GM12872 (cell line): ENCODE data around the gene MYCL.

ENCODE experiments used
- CTCF ChIP-seq: IDR thresholded peaks from 3 replicates; pipeline ENCODE4 v1.5.1; 2011; ENCODE audit warnings: low read depth, mild to moderate bottlenecking, low read length, moderate library complexity; ENCODE audit not compliant: insufficient read depth

MYCL gene

GRCh38 chr1:39901714-39902459 is at the start of gene MYCL:
MYCL (minus strand) TSS chr1:39901917; CDS start chr1:39901434, 483 bp downstream.
- TF ChIP-seq CTCF, result peak; percentile 78

GRCh38 chr1:39949891-39950290 is 48.2 kb upstream of the MYCL start:
- no peak for TF ChIP-seq CTCF

- no peak for TF ChIP-seq CTCF
These were observed 45.5 kb upstream of the MYCL start for GRCh38 chr1:39947260-39947659.

GRCh38 chr1:39946216-39946615 is 44.5 kb upstream of the MYCL start:
- no peak for TF ChIP-seq CTCF

- no peak for TF ChIP-seq CTCF
These were observed 42.8 kb upstream of the MYCL start for GRCh38 chr1:39944410-39945112.

- TF ChIP-seq CTCF, result no peak
These were observed 42.0 kb upstream of the MYCL start for GRCh38 chr1:39943471-39944290.
